Suppressor macrophage (primary cell): ENCODE results near the gene PROB1.
"Not testable (repeated sequence)": the region's sequence is repeated elsewhere in the genome, so short reads cannot be mapped to it uniquely, and the experiment has no call there.

Experiments used
- DNase-seq, 4 experiments: peaks; one replicate each; pipeline ENCODE4 v3.0.0-alpha.2; 2020 to 2022
- total RNA-seq, 17 experiments: gene quantifications; one replicate each; lab custom pipeline; 2026; ENCODE audit warnings: mixed read lengths in 6 of 17, inconsistent platforms in 3 of 17; lab: John Stamatoyannopoulos, UW

The PROB1 gene
- 0 to 1.3 (median 0.12) reads per million in 17 experiments for total RNA-seq

- DNase-seq: no peak
Measured at GRCh38 chr5:139394654-139395566, at the start of gene PROB1. Gene PROB1, minus strand, starts transcription at chr5:139395104. Its CDS starts 23 bp downstream, at chr5:139395081.

- DNase-seq: no peak
Measured at GRCh38 chr5:139443831-139444453, 49.0 kb upstream of the PROB1 start.

- not testable (repeated sequence) for DNase-seq
Measured at GRCh38 chr5:139440416-139440815, 45.5 kb upstream of the PROB1 start.

- DNase-seq: peak; percentile 93 to 96 (median 94)
Measured at GRCh38 chr5:139439013-139439903, 44.4 kb upstream of the PROB1 start, which contains the start of gene DNAJC18. Gene DNAJC18, minus strand, starts transcription at chr5:139439525. Its CDS starts 80 bp downstream, at chr5:139439445.

- DNase-seq: peak in 1 of 4 experiments; percentile 9
Measured at GRCh38 chr5:139438707-139439012, 43.8 kb upstream of the PROB1 start.

GRCh38 chr5:139435676-139436075, 40.8 kb upstream of the PROB1 start:
- no peak for DNase-seq

GRCh38 chr5:139431706-139432105, 36.8 kb upstream of the PROB1 start:
- DNase-seq: no peak

- DNase-seq: no peak
Measured at GRCh38 chr5:139430015-139430414, 35.1 kb upstream of the PROB1 start.

GRCh38 chr5:139426203-139426885, 31.4 kb upstream of the PROB1 start:
- DNase-seq: no peak

- no peak for DNase-seq
Measured at GRCh38 chr5:139425497-139425896, 30.6 kb upstream of the PROB1 start.

- peak; percentile 67 to 82 (median 78) for DNase-seq
Measured at GRCh38 chr5:139422307-139422893, 27.5 kb upstream of the PROB1 start.

- no peak for DNase-seq
Measured at GRCh38 chr5:139419226-139420192, 24.6 kb upstream of the PROB1 start.

- no peak for DNase-seq
Measured at GRCh38 chr5:139418793-139419192, 23.9 kb upstream of the PROB1 start.

GRCh38 chr5:139417214-139417613, 22.3 kb upstream of the PROB1 start:
- no peak for DNase-seq

GRCh38 chr5:139416651-139417050, 21.7 kb upstream of the PROB1 start:
- DNase-seq: no peak

GRCh38 chr5:139415869-139416268, 21.0 kb upstream of the PROB1 start:
- DNase-seq: no peak

GRCh38 chr5:139415221-139415861, 20.4 kb upstream of the PROB1 start:
- no peak for DNase-seq

- no peak for DNase-seq
Measured at GRCh38 chr5:139414581-139415130, 19.8 kb upstream of the PROB1 start.

- no peak for DNase-seq
Measured at GRCh38 chr5:139413963-139414362, 19.1 kb upstream of the PROB1 start.

GRCh38 chr5:139413153-139413552, 18.2 kb upstream of the PROB1 start:
- no peak for DNase-seq
